ENCODE measurements around the gene HRK. TPM values are rescaled to one million over a fixed set of nuclear protein-coding genes. Genes with fewer than 3 reads are reported as not detected.

The HRK gene
- total and polyA plus RNA-seq, 9 of the 15 experiments (the other 6 are each of a cell fraction or from before 2014, with no cell fraction given) = 0.01 to 0.05 (median 0.04) TPM; not detected in 6

DNA sequence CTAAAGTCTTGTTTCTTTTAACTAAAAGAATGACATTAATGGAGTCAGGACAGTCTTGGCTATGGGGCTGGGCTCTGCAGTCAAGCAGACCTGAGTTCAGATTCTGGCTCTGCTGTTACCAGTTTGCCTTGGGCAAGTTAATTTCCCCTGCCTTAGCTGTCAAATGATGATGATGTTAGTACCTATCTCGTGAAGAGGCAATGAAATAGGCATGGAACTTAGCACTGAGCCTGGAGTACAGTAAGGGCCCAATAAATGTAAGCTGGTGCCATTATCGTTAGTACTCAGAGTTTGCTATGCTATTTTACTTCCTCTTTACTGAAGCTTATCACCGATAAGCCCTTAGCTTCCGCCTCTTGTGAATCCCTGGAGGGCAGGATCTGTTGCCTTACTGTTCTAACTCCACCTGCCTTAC lies 38.0 kb upstream of the HRK start (continued):
- TF ChIP-seq ZEB2 (IDR thresholded peaks at IDR 0.05) (peak; percentile 39; the same call in 1 of the 2 replicates), GATAD2A (IDR thresholded peaks at IDR 0.05) (peak; percentile 42; the same call in 1 of the 2 replicates), MTA1 (IDR thresholded peaks at IDR 0.05; ENCODE audit: borderline replicate concordance) (peak; percentile 42; the same call in 1 of the 2 replicates), SIRT6 (IDR thresholded peaks at IDR 0.05; ENCODE audit: low read depth, low read length) (no peak), CXXC5 (CRISPR knock-in tag; IDR thresholded peaks at IDR 0.05) (peak; percentile 50), RCOR1 (IDR thresholded peaks at IDR 0.05; ENCODE audit: borderline replicate concordance in 1 of 2, low read depth in 2 of 2, low read length in 2 of 2) (peak in 1 of 2 experiments; percentile 66; a peak in 1 of 4 replicates), SRF (CRISPR knock-in tag; IDR thresholded peaks at IDR 0.05) (no peak), FOSL1 (tag; conservative IDR thresholded peaks at IDR 0.05) (0 out of 2 replicates have a peak, but pooled peaks have one; percentile 18)
- TF ChIP-seq, protein P1, sequence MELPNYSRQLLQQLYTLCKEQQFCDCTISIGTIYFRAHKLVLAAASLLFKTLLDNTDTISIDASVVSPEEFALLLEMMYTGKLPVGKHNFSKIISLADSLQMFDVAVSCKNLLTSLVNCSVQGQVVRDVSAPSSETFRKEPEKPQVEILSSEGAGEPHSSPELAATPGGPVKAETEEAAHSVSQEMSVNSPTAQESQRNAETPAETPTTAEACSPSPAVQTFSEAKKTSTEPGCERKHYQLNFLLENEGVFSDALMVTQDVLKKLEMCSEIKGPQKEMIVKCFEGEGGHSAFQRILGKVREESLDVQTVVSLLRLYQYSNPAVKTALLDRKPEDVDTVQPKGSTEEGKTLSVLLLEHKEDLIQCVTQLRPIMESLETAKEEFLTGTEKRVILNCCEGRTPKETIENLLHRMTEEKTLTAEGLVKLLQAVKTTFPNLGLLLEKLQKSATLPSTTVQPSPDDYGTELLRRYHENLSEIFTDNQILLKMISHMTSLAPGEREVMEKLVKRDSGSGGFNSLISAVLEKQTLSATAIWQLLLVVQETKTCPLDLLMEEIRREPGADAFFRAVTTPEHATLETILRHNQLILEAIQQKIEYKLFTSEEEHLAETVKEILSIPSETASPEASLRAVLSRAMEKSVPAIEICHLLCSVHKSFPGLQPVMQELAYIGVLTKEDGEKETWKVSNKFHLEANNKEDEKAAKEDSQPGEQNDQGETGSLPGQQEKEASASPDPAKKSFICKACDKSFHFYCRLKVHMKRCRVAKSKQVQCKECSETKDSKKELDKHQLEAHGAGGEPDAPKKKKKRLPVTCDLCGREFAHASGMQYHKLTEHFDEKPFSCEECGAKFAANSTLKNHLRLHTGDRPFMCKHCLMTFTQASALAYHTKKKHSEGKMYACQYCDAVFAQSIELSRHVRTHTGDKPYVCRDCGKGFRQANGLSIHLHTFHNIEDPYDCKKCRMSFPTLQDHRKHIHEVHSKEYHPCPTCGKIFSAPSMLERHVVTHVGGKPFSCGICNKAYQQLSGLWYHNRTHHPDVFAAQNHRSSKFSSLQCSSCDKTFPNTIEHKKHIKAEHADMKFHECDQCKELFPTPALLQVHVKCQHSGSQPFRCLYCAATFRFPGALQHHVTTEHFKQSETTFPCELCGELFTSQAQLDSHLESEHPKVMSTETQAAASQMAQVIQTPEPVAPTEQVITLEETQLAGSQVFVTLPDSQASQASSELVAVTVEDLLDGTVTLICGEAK (IDR thresholded peaks at IDR 0.05) = 0 out of 2 replicates have a peak, but pooled peaks have one; percentile 37
- TF ChIP-seq, protein P1 (CRISPR knock-in tag; IDR thresholded peaks at IDR 0.05) = no peak
- TF ChIP-seq, protein P2, sequence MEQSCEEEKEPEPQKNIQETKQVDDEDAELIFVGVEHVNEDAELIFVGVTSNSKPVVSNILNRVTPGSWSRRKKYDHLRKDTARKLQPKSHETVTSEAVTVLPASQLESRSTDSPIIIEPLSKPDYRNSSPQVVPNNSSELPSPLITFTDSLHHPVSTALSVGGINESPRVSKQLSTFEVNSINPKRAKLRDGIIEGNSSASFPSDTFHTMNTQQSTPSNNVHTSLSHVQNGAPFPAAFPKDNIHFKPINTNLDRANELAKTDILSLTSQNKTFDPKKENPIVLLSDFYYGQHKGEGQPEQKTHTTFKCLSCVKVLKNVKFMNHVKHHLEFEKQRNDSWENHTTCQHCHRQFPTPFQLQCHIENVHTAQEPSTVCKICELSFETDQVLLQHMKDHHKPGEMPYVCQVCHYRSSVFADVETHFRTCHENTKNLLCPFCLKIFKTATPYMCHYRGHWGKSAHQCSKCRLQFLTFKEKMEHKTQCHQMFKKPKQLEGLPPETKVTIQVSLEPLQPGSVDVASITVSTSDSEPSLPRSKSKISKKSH (CRISPR knock-in tag; IDR thresholded peaks at IDR 0.05) = no peak
- TF ChIP-seq, protein P3, sequence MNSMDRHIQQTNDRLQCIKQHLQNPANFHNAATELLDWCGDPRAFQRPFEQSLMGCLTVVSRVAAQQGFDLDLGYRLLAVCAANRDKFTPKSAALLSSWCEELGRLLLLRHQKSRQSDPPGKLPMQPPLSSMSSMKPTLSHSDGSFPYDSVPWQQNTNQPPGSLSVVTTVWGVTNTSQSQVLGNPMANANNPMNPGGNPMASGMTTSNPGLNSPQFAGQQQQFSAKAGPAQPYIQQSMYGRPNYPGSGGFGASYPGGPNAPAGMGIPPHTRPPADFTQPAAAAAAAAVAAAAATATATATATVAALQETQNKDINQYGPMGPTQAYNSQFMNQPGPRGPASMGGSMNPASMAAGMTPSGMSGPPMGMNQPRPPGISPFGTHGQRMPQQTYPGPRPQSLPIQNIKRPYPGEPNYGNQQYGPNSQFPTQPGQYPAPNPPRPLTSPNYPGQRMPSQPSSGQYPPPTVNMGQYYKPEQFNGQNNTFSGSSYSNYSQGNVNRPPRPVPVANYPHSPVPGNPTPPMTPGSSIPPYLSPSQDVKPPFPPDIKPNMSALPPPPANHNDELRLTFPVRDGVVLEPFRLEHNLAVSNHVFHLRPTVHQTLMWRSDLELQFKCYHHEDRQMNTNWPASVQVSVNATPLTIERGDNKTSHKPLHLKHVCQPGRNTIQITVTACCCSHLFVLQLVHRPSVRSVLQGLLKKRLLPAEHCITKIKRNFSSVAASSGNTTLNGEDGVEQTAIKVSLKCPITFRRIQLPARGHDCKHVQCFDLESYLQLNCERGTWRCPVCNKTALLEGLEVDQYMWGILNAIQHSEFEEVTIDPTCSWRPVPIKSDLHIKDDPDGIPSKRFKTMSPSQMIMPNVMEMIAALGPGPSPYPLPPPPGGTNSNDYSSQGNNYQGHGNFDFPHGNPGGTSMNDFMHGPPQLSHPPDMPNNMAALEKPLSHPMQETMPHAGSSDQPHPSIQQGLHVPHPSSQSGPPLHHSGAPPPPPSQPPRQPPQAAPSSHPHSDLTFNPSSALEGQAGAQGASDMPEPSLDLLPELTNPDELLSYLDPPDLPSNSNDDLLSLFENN (IDR thresholded peaks at IDR 0.05; ENCODE audit: low read depth in 2 of 2, low read length in 2 of 2) = peak in 1 of 2 experiments; percentile 46; a peak in 1 of 4 replicates
